HCT116 (cell line): ENCODE results near the gene KERA. TPM values are rescaled to one million over a fixed set of nuclear protein-coding genes. Genes with fewer than 3 reads are reported as not detected.

Experiments
- ATAC-seq: fragments of 200-7000 bp; cut with Tn5 transposase; 2 replicates; pipeline ENCODE4 v1.9.1; 2020; ENCODE audit warnings: mild to moderate bottlenecking, moderate library complexity
- BruUV-seq: library from RNA; stranded (reverse); fragments of 400-500 nt; replicated peaks from 2 replicates; lab custom pipeline; 2021; lab: Mats Ljungman, UMichigan
- CTCF ChIA-PET: fragments of 300-600 bp; sonication (Branson Sonifier 250); formaldehyde crosslinking; loops from one replicate; lab custom pipeline; 2021; ENCODE audit warnings: antibody characterized with exemption; lab: Charles Lee
- POLR2A ChIA-PET: fragments of 300-600, 350-600 bp; sonication (Branson Sonifier 250); formaldehyde crosslinking; loops from one replicate; lab custom pipeline; 2021; ENCODE audit warnings: antibody characterized with exemption; lab: Charles Lee
- RAD21 ChIA-PET, 2 experiments: fragments of 300-600 bp; sonication (Branson Sonifier 250); formaldehyde crosslinking; loops; one replicate each; lab custom pipeline; 2023; ENCODE audit warnings: low total read pairs in 2 of 2; ENCODE audit not compliant: uncharacterized antibody in 2 of 2, unreplicated experiment in 2 of 2, low non-redundant PET in 1 of 2; lab: Charles Lee
- DNase-seq: peaks from one replicate; pipeline ENCODE4 v3.0.0-alpha.2; 2010; ENCODE audit warnings: low read depth, low spot score
- H2AFZ ChIP-seq: fragments of 200-600 bp; shearing (Covaris generic), sonication (generic); 2 replicates; pipeline ENCODE4 v1.6.1; 2017; ENCODE audit warnings: low read depth, mixed run types, mixed read lengths, antibody characterized with exemption, low read length; ENCODE audit not compliant: poor library complexity, severe bottlenecking
- H3K27ac ChIP-seq: 2 replicates; pipeline ENCODE4 v1.5.1; 2012; ENCODE audit warnings: low read depth, low read length
- H3K27me3 ChIP-seq: fragments of 200-600 bp; sonication (generic); 2 replicates; pipeline ENCODE4 v1.6.1; 2016; ENCODE audit warnings: mixed run types, low read length, mixed read lengths; ENCODE audit not compliant: insufficient read depth
- H3K36me3 ChIP-seq, 2 experiments: fragments of 200-500 bp in 1 of 2; fragments of 200-600 bp in 1 of 2; sonication (Bioruptor generic) in 1 of 2; sonication (generic) in 1 of 2; 2 replicates each; pipeline versions ENCODE4 v1.5.1 to v1.6.1; 2014 to 2016; ENCODE audit warnings: low read length in 2 of 2, inconsistent platforms in 1 of 2, mixed read lengths in 1 of 2, mixed run types in 1 of 2; ENCODE audit not compliant: insufficient read depth in 2 of 2, control insufficient read depth in 1 of 2
- H3K4me1 ChIP-seq, 2 experiments: fragments of 200-600 bp in 1 of 2; sonication (generic) in 1 of 2; 2 replicates each; pipeline versions ENCODE4 v1.5.1 to v1.6.1; 2012 to 2017; ENCODE audit warnings: low read length in 2 of 2, inconsistent platforms in 1 of 2, mild to moderate bottlenecking in 1 of 2, mixed read lengths in 1 of 2, mixed run types in 1 of 2, moderate library complexity in 1 of 2; ENCODE audit not compliant: insufficient read depth in 2 of 2, control insufficient read depth in 1 of 2
- H3K4me2 ChIP-seq: fragments of 200-600 bp; sonication (generic); 2 replicates; pipeline ENCODE4 v1.6.1; 2017; ENCODE audit warnings: mixed run types, low read length, mixed read lengths
- H3K4me3 ChIP-seq, 2 experiments: fragments of 200-600 bp in 1 of 2; sonication (generic) in 1 of 2; replicated peaks in 1 of 2; 2 replicates each; pipeline ENCODE4 v1.5.1; 2011 to 2016; ENCODE audit warnings: low read length in 2 of 2, control low read depth in 1 of 2, low read depth in 1 of 2, mild to moderate bottlenecking in 1 of 2, mixed read lengths in 1 of 2, mixed run types in 1 of 2
- H3K79me2 ChIP-seq: fragments of 200-600 bp; sonication (generic); 2 replicates; pipeline ENCODE4 v1.6.1; 2017; ENCODE audit warnings: mild to moderate bottlenecking, mixed run types, low read length, moderate library complexity, mixed read lengths; ENCODE audit not compliant: insufficient read depth
- H3K9ac ChIP-seq: fragments of 200-600 bp; sonication (generic); 2 replicates; pipeline ENCODE4 v1.6.1; 2016; ENCODE audit warnings: low read length, mixed read lengths
- H3K9me2 ChIP-seq: fragments of 200-600 bp; sonication (generic), shearing (Covaris generic); 2 replicates; pipeline ENCODE4 v1.6.1; 2017; ENCODE audit warnings: mixed run types, mild to moderate bottlenecking, moderate library complexity; ENCODE audit not compliant: insufficient read depth
- H3K9me3 ChIP-seq, 2 experiments: fragments of 200-500 bp in 1 of 2; fragments of 200-600 bp in 1 of 2; sonication (Bioruptor generic) in 1 of 2; sonication (generic) in 1 of 2; 2 replicates each; pipeline ENCODE4 v1.6.1; 2014 to 2017; ENCODE audit warnings: low read length in 2 of 2, mixed read lengths in 2 of 2, inconsistent platforms in 1 of 2, low read depth in 1 of 2, mild to moderate bottlenecking in 1 of 2, mixed run types in 1 of 2, moderate library complexity in 1 of 2; ENCODE audit not compliant: control insufficient read depth in 1 of 2, insufficient read depth in 1 of 2
- H4K20me1 ChIP-seq: fragments of 200-600 bp; sonication (generic), shearing (Covaris generic); 2 replicates; pipeline ENCODE4 v1.6.1; 2017; ENCODE audit warnings: mixed run types, mild to moderate bottlenecking, moderate library complexity; ENCODE audit not compliant: insufficient read depth
- CBX3 ChIP-seq: IDR thresholded peaks from 2 replicates; pipeline ENCODE4 v1.6.1; 2012; ENCODE audit warnings: low read depth
- EGR1 ChIP-seq: IDR thresholded peaks from 2 replicates; pipeline ENCODE4 v1.6.1; 2012; ENCODE audit warnings: low read depth
- ELF1 ChIP-seq: IDR thresholded peaks from 2 replicates; pipeline ENCODE4 v1.6.1; 2012; ENCODE audit warnings: low read depth, borderline replicate concordance
- MAX ChIP-seq: IDR thresholded peaks from 2 replicates; pipeline ENCODE4 v1.6.1; 2012
- POLR2AphosphoS5 ChIP-seq: IDR thresholded peaks from 2 replicates; pipeline ENCODE4 v1.6.1; 2011; ENCODE audit warnings: mild to moderate bottlenecking, low read depth, low read length, moderate library complexity
- RAD21 ChIP-seq: IDR thresholded peaks from 2 replicates; pipeline ENCODE4 v1.6.1; 2012; ENCODE audit warnings: low read depth, mild to moderate bottlenecking
- REST ChIP-seq: IDR thresholded peaks from 2 replicates; pipeline ENCODE4 v1.6.1; 2012; ENCODE audit warnings: low read depth
- SIN3A ChIP-seq: IDR thresholded peaks from 2 replicates; pipeline ENCODE4 v1.6.1; 2012; ENCODE audit warnings: low read depth
- SP1 ChIP-seq: IDR thresholded peaks from 2 replicates; pipeline ENCODE4 v1.6.1; 2012; ENCODE audit warnings: low read depth
- SRF ChIP-seq: IDR thresholded peaks from 2 replicates; pipeline ENCODE4 v1.6.1; 2012; ENCODE audit warnings: low read depth
- TCF7L2 ChIP-seq: IDR thresholded peaks from 2 replicates; pipeline ENCODE4 v1.7.0; 2011; ENCODE audit warnings: borderline replicate concordance, inconsistent platforms; ENCODE audit not compliant: insufficient read depth, insufficient read length; ENCODE audit errors: extremely low read depth
- YY1 ChIP-seq: IDR thresholded peaks from 2 replicates; pipeline ENCODE4 v1.6.1; 2011; ENCODE audit warnings: low read length, low read depth, moderate library complexity, mild to moderate bottlenecking; ENCODE audit not compliant: insufficient replicate concordance; ENCODE audit errors: extremely low read depth
- ZNF274 ChIP-seq: fragments of 200-500 bp; sonication (Bioruptor generic); IDR thresholded peaks from 2 replicates; pipeline ENCODE4 v1.6.1; 2014; ENCODE audit warnings: mild to moderate bottlenecking, low read depth, low read length, inconsistent platforms
- intact Hi-C: fragments of 100-400 bp; cut with micrococcal nuclease; formaldehyde crosslinking; loops from 2 replicates; pipeline ENCODE4 v1.10.0; 2022
- total RNA-seq: library from RNA; stranded (reverse); gene quantifications from one replicate; pipeline ENCODE4 v1.2.1, GENCODE V29; 2021; ENCODE audit not compliant: unreplicated experiment

KERA gene
- total RNA-seq, 1 experiment from 2014 or later = not detected

GRCh38 chr12:91037276-91037675, 20.5 kb downstream of the KERA start:
- intact Hi-C loops = no loop called here
- ChIA-PET RAD21 (no interaction called here), CTCF (no interaction called here)
- no peaks in the 10 kb centered on the region for H3K27me3 ChIP-seq
- no peak overlapping the region for H3K9ac ChIP-seq
- H3K79me2 ChIP-seq = no peaks in the 10 kb centered on the region
- no peaks in the 10 kb centered on the region for H3K9me3 ChIP-seq
- H3K4me2 ChIP-seq = no peak overlapping the region
- H3K27ac ChIP-seq = no peak overlapping the region
- H3K36me3 ChIP-seq = no peaks in the 10 kb centered on the region
- no peak overlapping the region for H3K4me3 ChIP-seq
- H2AFZ ChIP-seq = no peak overlapping the region
- no peaks in the 10 kb centered on the region for H3K9me2 ChIP-seq
- ATAC-seq (no peak), DNase-seq (no peak)
- H4K20me1 ChIP-seq = no peaks in the 10 kb centered on the region
- no TSS peak for BruUV-seq
- H3K4me1 ChIP-seq = no peaks in the 10 kb centered on the region
- TF ChIP-seq MAX (no peak), SRF (no peak), EGR1 (no peak), ZNF274 (no peak), YY1 (no peak), ELF1 (no peak), CBX3 (no peak), SP1 (no peak), RAD21 (no peak), POLR2AphosphoS5 (no peak), TCF7L2 (no peak), REST (no peak), SIN3A (no peak)
- TF ChIP-seq, all 23 proteins: peak for 0
- POLR2A ChIA-PET = no interaction called here
